ENCODE data around the gene GARIN5A. TPM values are rescaled to one million over a fixed set of nuclear protein-coding genes. Genes with fewer than 3 reads are reported as not detected.

GARIN5A gene
- polyA plus RNA-seq, 2 of the 4 experiments (the other 2 are of a cell fraction), result 1.1 to 1.7 TPM

DNA sequence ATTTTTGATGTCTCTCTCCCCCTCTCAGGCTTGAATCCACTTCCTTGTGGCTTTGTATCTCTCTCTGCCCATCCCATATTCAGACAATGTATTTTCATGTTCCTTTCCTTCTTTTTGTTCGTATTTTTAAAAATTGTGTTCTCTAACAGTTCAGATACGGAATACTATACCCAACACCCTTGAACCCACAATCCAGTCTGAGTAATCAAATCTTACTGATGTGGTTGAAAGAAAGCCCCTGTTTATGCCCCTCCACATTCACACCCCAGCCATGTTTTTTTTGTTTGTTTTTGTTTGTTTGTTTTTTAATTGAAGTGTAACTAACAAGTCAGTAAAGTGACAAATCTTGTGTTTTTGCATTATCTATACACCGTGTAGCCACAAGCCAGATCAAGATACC lies 56.5 kb downstream of the GARIN5A start (continued):
- TF ChIP-seq FOSL2 (IDR thresholded peaks at IDR 0.05), result no peak
- TF ChIP-seq FOSL2 (CRISPR knock-in tag; IDR thresholded peaks at IDR 0.05), result no peak
- no peak for TF ChIP-seq HEYL (CRISPR knock-in tag; IDR thresholded peaks at IDR 0.05)
- TF ChIP-seq, protein P1, sequence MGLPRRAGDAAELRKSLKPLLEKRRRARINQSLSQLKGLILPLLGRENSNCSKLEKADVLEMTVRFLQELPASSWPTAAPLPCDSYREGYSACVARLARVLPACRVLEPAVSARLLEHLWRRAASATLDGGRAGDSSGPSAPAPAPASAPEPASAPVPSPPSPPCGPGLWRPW (IDR thresholded peaks at IDR 0.05), result no peak
- TF ChIP-seq CEBPB (IDR thresholded peaks at IDR 0.05), result no peak
- TF ChIP-seq TP53 (CRISPR knock-in tag; IDR thresholded peaks at IDR 0.05), result no peak
- no peak for TF ChIP-seq SMC3 (IDR thresholded peaks at IDR 0.05)
- no peak for TF ChIP-seq KDM5A (IDR thresholded peaks at IDR 0.05)
- TF ChIP-seq, protein P2, sequence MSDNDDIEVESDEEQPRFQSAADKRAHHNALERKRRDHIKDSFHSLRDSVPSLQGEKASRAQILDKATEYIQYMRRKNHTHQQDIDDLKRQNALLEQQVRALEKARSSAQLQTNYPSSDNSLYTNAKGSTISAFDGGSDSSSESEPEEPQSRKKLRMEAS (IDR thresholded peaks at IDR 0.05), result no peak
- no peak for TF ChIP-seq MAFK (IDR thresholded peaks at IDR 0.05; ENCODE audit: partially characterized antibody)
- TF ChIP-seq FOSB (CRISPR knock-in tag; IDR thresholded peaks at IDR 0.05), result no peak
- TF ChIP-seq FOXS1 (CRISPR knock-in tag; IDR thresholded peaks at IDR 0.05), result no peak

DNA sequence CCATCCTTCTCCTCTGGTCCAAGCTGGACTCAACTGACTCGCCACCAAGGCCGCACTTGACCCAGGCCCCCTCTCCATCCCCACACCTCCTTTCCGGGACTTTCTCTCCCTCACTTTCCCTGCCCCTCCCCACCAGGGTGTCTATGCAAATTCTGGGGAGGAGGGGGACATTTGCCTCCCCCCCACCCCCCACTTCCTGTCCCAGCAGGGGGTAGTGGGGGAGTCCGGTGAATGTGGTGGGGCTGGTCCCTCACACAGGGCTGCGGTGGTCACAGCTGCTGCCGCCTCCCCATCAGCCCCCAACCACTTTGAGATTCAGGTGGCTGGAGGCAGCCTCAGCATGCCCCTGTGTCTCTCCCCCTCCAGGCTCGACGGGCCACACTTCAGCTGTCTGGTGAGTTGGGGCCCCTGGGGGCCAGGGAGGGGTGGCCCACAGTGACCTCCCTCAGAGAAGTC lies 57.0 kb downstream of the GARIN5A start:
- no peaks in the 10 kb centered on the region for H3K4me1 ChIP-seq
- POLR2A ChIA-PET, result no interaction called here
- no peak for FAIRE-seq
- 59% methylated on average over 7 of the region's 8 CpGs for WGBS (ENCODE audit: missing lambda C conversion rate)
- H3K9me3 ChIP-seq, result no peaks in the 10 kb centered on the region
- H3K4me2 ChIP-seq, result no peak overlapping the region
- DNase-seq (ENCODE audit: low read depth in 1 of 2, low spot score in 1 of 2), result no peak
- CTCF ChIA-PET, result interaction anchor here (1.0 to 1.3 kb wide), 3 partner anchors 17 to 51 kb away, joined by 3 to 4 read pairs (median 4); no protein-coding TSS in a partner anchor
- TF ChIP-seq, protein P1 (IDR thresholded peaks at IDR 0.05), result no peak
- TF ChIP-seq GATA3 (IDR thresholded peaks at IDR 0.05; ENCODE audit: borderline replicate concordance) (no peak), EHMT2 (IDR thresholded peaks at IDR 0.05; ENCODE audit: low read depth) (no peak), FOSB (CRISPR knock-in tag; IDR thresholded peaks at IDR 0.05) (no peak), EP300 (IDR thresholded peaks at IDR 0.05) (no peak), ZNF302 (CRISPR knock-in tag; IDR thresholded peaks at IDR 0.05) (no peak), ZFP36 (IDR thresholded peaks at IDR 0.05; ENCODE audit: borderline replicate concordance, partially characterized antibody) (no peak), ZC3H11A (IDR thresholded peaks at IDR 0.05) (no peak), JUNB (IDR thresholded peaks at IDR 0.05) (no peak), MAFK (IDR thresholded peaks at IDR 0.05; ENCODE audit: partially characterized antibody) (no peak), NPAS2 (CRISPR knock-in tag; IDR thresholded peaks at IDR 0.05; ENCODE audit: borderline replicate concordance) (no peak), PHF8 (IDR thresholded peaks at IDR 0.05; ENCODE audit: borderline replicate concordance, low read depth) (no peak), TFCP2L1 (CRISPR knock-in tag; IDR thresholded peaks at IDR 0.05) (no peak), RARB (CRISPR knock-in tag; IDR thresholded peaks at IDR 0.05) (no peak)
- TF ChIP-seq, protein P3, sequence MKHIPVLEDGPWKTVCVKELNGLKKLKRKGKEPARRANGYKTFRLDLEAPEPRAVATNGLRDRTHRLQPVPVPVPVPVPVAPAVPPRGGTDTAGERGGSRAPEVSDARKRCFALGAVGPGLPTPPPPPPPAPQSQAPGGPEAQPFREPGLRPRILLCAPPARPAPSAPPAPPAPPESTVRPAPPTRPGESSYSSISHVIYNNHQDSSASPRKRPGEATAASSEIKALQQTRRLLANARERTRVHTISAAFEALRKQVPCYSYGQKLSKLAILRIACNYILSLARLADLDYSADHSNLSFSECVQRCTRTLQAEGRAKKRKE (CRISPR knock-in tag; IDR thresholded peaks at IDR 0.05; ENCODE audit: low read depth), result no peak
- TF ChIP-seq, protein P4, sequence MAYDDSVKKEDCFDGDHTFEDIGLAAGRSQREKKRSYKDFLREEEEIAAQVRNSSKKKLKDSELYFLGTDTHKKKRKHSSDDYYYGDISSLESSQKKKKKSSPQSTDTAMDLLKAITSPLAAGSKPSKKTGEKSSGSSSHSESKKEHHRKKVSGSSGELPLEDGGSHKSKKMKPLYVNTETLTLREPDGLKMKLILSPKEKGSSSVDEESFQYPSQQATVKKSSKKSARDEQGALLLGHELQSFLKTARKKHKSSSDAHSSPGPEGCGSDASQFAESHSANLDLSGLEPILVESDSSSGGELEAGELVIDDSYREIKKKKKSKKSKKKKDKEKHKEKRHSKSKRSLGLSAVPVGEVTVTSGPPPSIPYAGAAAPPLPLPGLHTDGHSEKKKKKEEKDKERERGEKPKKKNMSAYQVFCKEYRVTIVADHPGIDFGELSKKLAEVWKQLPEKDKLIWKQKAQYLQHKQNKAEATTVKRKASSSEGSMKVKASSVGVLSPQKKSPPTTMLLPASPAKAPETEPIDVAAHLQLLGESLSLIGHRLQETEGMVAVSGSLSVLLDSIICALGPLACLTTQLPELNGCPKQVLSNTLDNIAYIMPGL (CRISPR knock-in tag; IDR thresholded peaks at IDR 0.05; ENCODE audit: borderline replicate concordance), result no peak
- H3K4me3 ChIP-seq, result no peak overlapping the region
- H3K27ac ChIP-seq, result no peak overlapping the region
- no peak for ATAC-seq
